GM12878 (cell line): Measurements from ENCODE around the gene CFHR5. TPM values are rescaled to one million over a fixed set of nuclear protein-coding genes. Genes with fewer than 3 reads are reported as not detected.
"Not testable (repeated sequence)": the region's sequence is repeated elsewhere in the genome, so short reads cannot be mapped to it uniquely, and the experiment has no call there.

Experiments
- ATAC-seq: fragments of 200-7000 bp; cut with Tn5 transposase; 3 replicates; pipeline ENCODE4 v1.9.1; 2020; ENCODE audit warnings: mild to moderate bottlenecking, moderate library complexity
- BruUV-seq: library from RNA; stranded (reverse); fragments of 400-500 nt; replicated peaks from 2 replicates; lab custom pipeline; 2021; lab: Mats Ljungman, UMichigan
- CTCF ChIA-PET: fragments of 300-600 bp; sonication (Branson Sonifier 250); formaldehyde crosslinking; extraction: SDS; loops from one replicate; lab custom pipeline; 2021; ENCODE audit warnings: inconsistent platforms; lab: Yijun Ruan, JAX
- POLR2A ChIA-PET: fragments of 350-600 bp; formaldehyde crosslinking; extraction: SDS; loops from one replicate; lab custom pipeline; 2021; ENCODE audit warnings: inconsistent platforms; lab: Charles Lee
- RAD21 ChIA-PET: fragments of 300-600 bp; sonication (Branson Sonifier 250); formaldehyde crosslinking; loops from one replicate; lab custom pipeline; 2023; ENCODE audit warnings: antibody characterized with exemption; ENCODE audit not compliant: unreplicated experiment; lab: Charles Lee
- SMC1A ChIA-PET: fragments of 300-600 bp; sonication (Branson Sonifier 250); formaldehyde crosslinking; loops from one replicate; lab custom pipeline; 2023; ENCODE audit not compliant: unreplicated experiment, uncharacterized antibody; lab: Charles Lee
- DNase-seq: peaks from one replicate; pipeline ENCODE4 v3.0.0-alpha.2; 2011; ENCODE audit warnings: low read depth, low spot score
- FAIRE-seq: peaks from 3 replicates; lab custom pipeline; 2011; peaks lifted over from hg19 to GRCh38; lab: Jason Lieb, UNC
- H2AFZ ChIP-seq: 2 replicates; pipeline ENCODE4 v1.6.0; 2011; ENCODE audit warnings: low read depth, low read length, control low read depth; ENCODE audit not compliant: control insufficient read depth
- H3K27ac ChIP-seq: 2 replicates; pipeline ENCODE4 v1.5.1; 2011; ENCODE audit warnings: control low read depth; ENCODE audit not compliant: control insufficient read depth, insufficient read depth
- H3K27me3 ChIP-seq, 2 experiments: replicated peaks in 1 of 2; 2 replicates each; pipeline versions ENCODE4 v1.6.0 to v1.6.1; 2011; ENCODE audit warnings: low read length in 1 of 2; ENCODE audit not compliant: control insufficient read depth in 2 of 2, insufficient read depth in 2 of 2
- H3K36me3 ChIP-seq, 2 experiments: 2 replicates each; pipeline ENCODE4 v1.5.1; 2011; ENCODE audit warnings: low read length in 1 of 2; ENCODE audit not compliant: control insufficient read depth in 2 of 2, insufficient read depth in 2 of 2
- H3K4me1 ChIP-seq: 2 replicates; pipeline ENCODE4 v1.6.1; 2011; ENCODE audit warnings: mild to moderate bottlenecking, low read length, moderate library complexity, mixed read lengths; ENCODE audit not compliant: control insufficient read depth, insufficient read depth
- H3K4me2 ChIP-seq: 2 replicates; pipeline ENCODE4 v1.6.0; 2011; ENCODE audit warnings: control low read depth; ENCODE audit not compliant: control insufficient read depth, insufficient read depth
- H3K4me3 ChIP-seq: fragments of 200-600 bp; sonication (generic); 2 replicates; pipeline ENCODE4 v1.5.1; 2016
- H3K79me2 ChIP-seq: 2 replicates; pipeline ENCODE4 v1.6.0; 2011; ENCODE audit warnings: low read length; ENCODE audit not compliant: control insufficient read depth, insufficient read depth
- H3K9ac ChIP-seq: 2 replicates; pipeline ENCODE4 v1.8.0; 2011; ENCODE audit warnings: low read length, control low read depth, mixed read lengths; ENCODE audit not compliant: control insufficient read depth, insufficient read depth
- H3K9me3 ChIP-seq: replicated peaks from 3 replicates; pipeline ENCODE4 v1.5.1; 2011; ENCODE audit warnings: mild to moderate bottlenecking, low read length; ENCODE audit not compliant: control insufficient read depth, insufficient read depth
- H4K20me1 ChIP-seq: 2 replicates; pipeline ENCODE4 v1.6.0; 2011; ENCODE audit not compliant: control insufficient read depth, insufficient read depth
- EP300 ChIP-seq, 2 experiments: fragments of 150-350 bp in 1 of 2; IDR thresholded peaks; 2 replicates each; pipeline ENCODE4 v1.6.1; 2011 to 2012; ENCODE audit warnings: low read depth in 2 of 2, low read length in 2 of 2, borderline replicate concordance in 1 of 2, improper control_type of control experiment in 1 of 2, inconsistent platforms in 1 of 2; ENCODE audit not compliant: control insufficient read depth in 1 of 2
- WGBS: methylation state at CpG from one replicate; pipeline ENCODE4 v1.1.6; 2016; ENCODE audit warnings: low lambda C conversion rate; ENCODE audit not compliant: insufficient replicate concordance, insufficient coverage; ENCODE audit errors: missing lambda C conversion rate; 5-methylcytosine and 5-hydroxymethylcytosine counted together
- in situ Hi-C: fragments of 300-500 bp; cut with MboI; formaldehyde crosslinking; loops from 9 replicates; pipeline ENCODE4 v1.14.3; 2018; ENCODE audit warnings: mixed read lengths
- intact Hi-C: fragments of 100-400 bp; cut with micrococcal nuclease; formaldehyde crosslinking; loops from one replicate; pipeline ENCODE4 v1.14.2; 2022; ENCODE audit not compliant: unreplicated experiment
- polyA plus RNA-seq, 11 experiments: library from polyadenylated mRNA; depleted of rRNA in 4 of 11; unstranded in 6 of 11; stranded (reverse) in 5 of 11; fragments of >200 nt; fragmentation: Nextera tagmentation in 4 of 11; fragmentation: Illumina TruSeq in 1 of 11; extraction: Ambion mirVana in 4 of 11; extraction: Trizol in 1 of 11; gene quantifications; 1 replicate in 1 of 11; 2 replicates in 10 of 11; pipeline versions ENCODE4 v1.2.1 to v1.2.3, GENCODE V29; 2011 to 2016; ENCODE audit warnings: inconsistent platforms in 2 of 11, missing spikeins in 2 of 11, low read depth in 1 of 11
- total RNA-seq, 4 experiments: library from RNA; depleted of rRNA in 3 of 4; stranded (reverse); fragments of >200 nt in 3 of 4; fragmentation: Illumina TruSeq in 1 of 4; extraction: Trizol in 1 of 4; gene quantifications; 2 replicates each; pipeline versions ENCODE4 v1.2.1 to v1.2.3, GENCODE V29; 2013 to 2021

The CFHR5 gene
- total and polyA plus RNA-seq, 10 of the 15 experiments (the other 5 are each of a cell fraction or from before 2014, with no cell fraction given) = not detected

DNA sequence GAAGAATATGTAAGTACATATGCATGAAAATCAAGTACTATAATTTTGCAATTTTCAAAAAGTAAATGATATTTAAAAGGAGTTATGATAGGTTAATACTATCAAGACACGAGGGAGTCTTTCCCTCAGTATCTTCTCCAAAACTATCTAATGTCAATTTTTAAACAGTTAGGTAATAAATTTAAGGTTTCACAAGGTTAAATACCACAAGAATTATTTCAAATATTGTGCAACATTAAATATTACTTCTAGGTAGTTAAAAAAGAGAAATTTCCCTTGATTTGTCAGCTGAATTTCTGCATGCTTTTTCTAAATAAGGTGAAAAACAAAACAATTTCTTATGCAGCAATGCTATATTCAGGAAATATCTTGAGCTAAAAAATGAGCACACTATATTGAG lies 3.5 kb downstream of the CFHR5 start:
- no peaks in the 10 kb centered on the region for H3K9me3 ChIP-seq
- ChIA-PET RAD21 (no interaction called here), SMC1A (no interaction called here), CTCF (no interaction called here), POLR2A (no interaction called here)
- DNase-seq (no peak), FAIRE-seq (no peak), ATAC-seq (no peak)
- H3K4me1 ChIP-seq = no peaks in the 10 kb centered on the region
- no peak overlapping the region for H2AFZ ChIP-seq
- no TSS peak for BruUV-seq
- no peaks in the 10 kb centered on the region for H3K79me2 ChIP-seq
- no peak overlapping the region for H3K4me2 ChIP-seq
- H4K20me1 ChIP-seq = no peaks in the 10 kb centered on the region
- 0% methylated on average over 1 of the region's 1 CpG for WGBS
- intact Hi-C loops (no loop called here), in situ Hi-C loops (no loop called here)
- no peak for TF ChIP-seq EP300 (IDR thresholded peaks at IDR 0.05; ENCODE audit: borderline replicate concordance in 1 of 2, control insufficient read depth in 1 of 2, low read depth in 2 of 2, low read length in 2 of 2)
- H3K27ac ChIP-seq = no peak overlapping the region
- H3K4me3 ChIP-seq = no peak overlapping the region
- H3K27me3 ChIP-seq = no peaks in the 10 kb centered on the region
- H3K9ac ChIP-seq = no peak overlapping the region
- no peaks in the 10 kb centered on the region for H3K36me3 ChIP-seq

GRCh38 chr1:196982247-196982646 lies 4.9 kb downstream of the CFHR5 start:
- WGBS = 72% methylated on average over 7 of the region's 7 CpGs
- intact Hi-C loops = not testable (repeated sequence)

DNA sequence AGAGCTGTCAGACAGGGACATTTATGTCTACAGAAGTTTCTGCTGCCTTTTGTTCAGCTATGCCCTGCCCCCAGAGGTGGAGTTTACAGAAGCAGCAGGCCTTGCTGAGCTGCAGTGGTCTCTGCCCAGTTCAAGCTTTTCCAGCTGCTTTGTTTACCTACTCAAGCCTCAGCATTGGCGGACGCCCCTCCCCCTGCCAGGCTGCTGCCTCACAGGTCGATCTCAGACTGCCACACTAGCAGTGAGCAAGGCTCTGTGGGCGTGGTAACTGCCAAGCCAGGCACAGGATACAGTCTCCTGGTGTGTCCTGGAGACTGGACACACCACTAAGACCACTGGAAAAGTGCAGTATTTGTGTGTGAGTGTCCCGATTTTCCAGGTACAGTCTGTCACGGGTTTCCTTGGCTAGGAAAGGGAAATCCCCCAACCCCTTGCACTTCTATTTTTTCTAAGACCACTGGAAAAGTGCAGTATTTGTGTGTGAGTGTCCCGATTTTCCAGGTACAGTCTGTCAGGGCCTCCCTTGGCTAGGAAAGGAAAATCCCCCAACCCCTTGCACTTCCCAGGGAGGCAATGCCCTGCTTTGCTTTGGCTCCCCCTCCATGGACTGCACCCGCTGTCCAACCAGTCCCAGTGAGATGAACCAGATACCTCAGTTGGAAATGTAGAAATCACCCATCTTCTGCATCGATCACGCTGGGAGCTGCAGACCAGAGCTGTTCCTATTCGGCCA lies 14.7 kb downstream of the CFHR5 start:
- FAIRE-seq, SMC1A ChIA-PET, H3K4me2 ChIP-seq: not testable (repeated sequence)

More at GRCh38 chr1:196982247-196982646, 4.9 kb downstream of the CFHR5 start:
- POLR2A ChIA-PET = interaction anchor here (0.7 kb wide), 1 partner anchor 383 kb away, joined by 3 read pairs; no protein-coding TSS in a partner anchor
- H3K36me3 ChIP-seq, CTCF ChIA-PET, H3K27ac ChIP-seq, H3K79me2 ChIP-seq, in situ Hi-C loops, DNase-seq, H3K4me3 ChIP-seq, H4K20me1 ChIP-seq, H3K4me2 ChIP-seq, H3K27me3 ChIP-seq, H3K9me3 ChIP-seq, H3K9ac ChIP-seq, BruUV-seq, H3K4me1 ChIP-seq, H2AFZ ChIP-seq, FAIRE-seq, RAD21 ChIA-PET, ATAC-seq, SMC1A ChIA-PET: not testable (repeated sequence)

More for the DNA sequence above, 14.7 kb downstream of the CFHR5 start:
- H3K9me3 ChIP-seq, H4K20me1 ChIP-seq, H3K27me3 ChIP-seq, H2AFZ ChIP-seq, POLR2A ChIA-PET, DNase-seq, intact Hi-C loops, H3K9ac ChIP-seq, CTCF ChIA-PET, H3K4me1 ChIP-seq, H3K36me3 ChIP-seq, in situ Hi-C loops, ATAC-seq, H3K4me3 ChIP-seq, BruUV-seq, H3K79me2 ChIP-seq, H3K27ac ChIP-seq, RAD21 ChIA-PET: not testable (repeated sequence)
- whole genome bisulfite sequencing = 21% methylated on average over 11 of the region's 11 CpGs
